ENCODE measurements around the gene ATE1.

ATE1 gene

GRCh38 chr10:121843379-121843778 is 84.5 kb downstream of the ATE1 start:
- H3K27ac ChIP-seq = no peak overlapping the region
- H3K4me1 ChIP-seq (ENCODE audit: control insufficient read depth in 1 of 2, insufficient read depth in 1 of 2, low read depth in 1 of 2, low read length in 1 of 2) = peaks cover 3% of the 10 kb centered on the region in 2 experiments
- H3K27me3 ChIP-seq = no peaks in the 10 kb centered on the region
- no peaks in the 10 kb centered on the region for H3K9me3 ChIP-seq
- TF ChIP-seq CTCF (IDR thresholded peaks at IDR 0.05) = no peak
- peaks cover 16% of the 10 kb centered on the region for H3K36me3 ChIP-seq
- H3K4me3 ChIP-seq (ENCODE audit: low read depth in 1 of 2, low read length in 1 of 2) = no peak overlapping the region

DNA sequence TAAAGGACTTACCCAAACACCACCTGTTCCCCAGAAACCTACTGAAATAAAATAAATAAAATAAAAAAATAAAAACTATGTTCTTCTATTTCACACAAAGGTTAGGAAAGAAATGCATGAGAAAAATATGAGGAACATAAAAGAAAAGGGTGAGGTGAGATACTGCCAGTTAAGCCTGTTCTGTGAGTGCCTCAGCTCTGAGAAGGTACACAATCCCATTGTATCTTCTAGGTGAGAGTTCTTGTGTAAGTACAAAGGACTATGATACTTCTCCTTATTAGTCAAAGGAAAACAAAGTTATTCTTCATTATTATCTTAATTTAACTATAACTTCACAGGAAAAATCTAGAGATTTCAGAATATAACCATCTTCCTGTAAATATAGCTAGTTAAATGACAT is 86.0 kb downstream of the ATE1 start:
- no peak for TF ChIP-seq CTCF (IDR thresholded peaks at IDR 0.05)
- Histone ChIP-seq H3K9me3 (no peaks in the 10 kb centered on the region), H3K4me3 (ENCODE audit: low read depth in 1 of 2, low read length in 1 of 2) (no peak overlapping the region), H3K27me3 (no peaks in the 10 kb centered on the region), H3K36me3 (peaks cover 16% of the 10 kb centered on the region), H3K4me1 (ENCODE audit: control insufficient read depth in 1 of 2, insufficient read depth in 1 of 2, low read depth in 1 of 2, low read length in 1 of 2) (peaks cover 3% of the 10 kb centered on the region in 2 experiments), H3K27ac (no peak overlapping the region)

- no peak for TF ChIP-seq CTCF (IDR thresholded peaks at IDR 0.05)
- Histone ChIP-seq H3K36me3 (peaks cover 29% of the 10 kb centered on the region), H3K9me3 (no peaks in the 10 kb centered on the region), H3K27me3 (no peaks in the 10 kb centered on the region), H3K4me1 (ENCODE audit: control insufficient read depth in 1 of 2, insufficient read depth in 1 of 2, low read depth in 1 of 2, low read length in 1 of 2) (peaks cover 3% of the 10 kb centered on the region in 2 experiments), H3K27ac (no peak overlapping the region), H3K4me3 (ENCODE audit: low read depth in 1 of 2, low read length in 1 of 2) (no peak overlapping the region)
Measured at GRCh38 chr10:121838931-121839330, 88.9 kb downstream of the ATE1 start.

- Histone ChIP-seq H3K27me3 (no peaks in the 10 kb centered on the region), H3K36me3 (peaks cover 31% of the 10 kb centered on the region), H3K9me3 (no peaks in the 10 kb centered on the region), H3K4me1 (ENCODE audit: control insufficient read depth in 1 of 2, insufficient read depth in 1 of 2, low read depth in 1 of 2, low read length in 1 of 2) (peaks cover 3% of the 10 kb centered on the region in 2 experiments), H3K27ac (no peak overlapping the region), H3K4me3 (ENCODE audit: low read depth in 1 of 2, low read length in 1 of 2) (no peak overlapping the region)
- no peak for TF ChIP-seq CTCF (IDR thresholded peaks at IDR 0.05)
Measured at GRCh38 chr10:121838149-121838548, 89.7 kb downstream of the ATE1 start.

- Histone ChIP-seq H3K36me3 (peaks cover 31% of the 10 kb centered on the region), H3K4me3 (ENCODE audit: low read depth in 1 of 2, low read length in 1 of 2) (no peak overlapping the region), H3K9me3 (no peaks in the 10 kb centered on the region), H3K27me3 (no peaks in the 10 kb centered on the region), H3K27ac (no peak overlapping the region), H3K4me1 (ENCODE audit: control insufficient read depth in 1 of 2, insufficient read depth in 1 of 2, low read depth in 1 of 2, low read length in 1 of 2) (peaks cover 3% of the 10 kb centered on the region in 2 experiments)
- TF ChIP-seq CTCF (IDR thresholded peaks at IDR 0.05) = no peak
Measured at GRCh38 chr10:121836171-121836570, 91.7 kb downstream of the ATE1 start.

GRCh38 chr10:121835376-121835775 is 92.5 kb downstream of the ATE1 start:
- TF ChIP-seq CTCF (IDR thresholded peaks at IDR 0.05) = no peak
- Histone ChIP-seq H3K4me3 (ENCODE audit: low read depth in 1 of 2, low read length in 1 of 2) (no peak overlapping the region), H3K27ac (no peak overlapping the region), H3K36me3 (peaks cover 31% of the 10 kb centered on the region), H3K4me1 (ENCODE audit: control insufficient read depth in 1 of 2, insufficient read depth in 1 of 2, low read depth in 1 of 2, low read length in 1 of 2) (peaks cover 3% of the 10 kb centered on the region in 2 experiments), H3K9me3 (no peaks in the 10 kb centered on the region), H3K27me3 (no peaks in the 10 kb centered on the region)
